ENCODE results near the gene TBC1D19.

The TBC1D19 gene

DNA sequence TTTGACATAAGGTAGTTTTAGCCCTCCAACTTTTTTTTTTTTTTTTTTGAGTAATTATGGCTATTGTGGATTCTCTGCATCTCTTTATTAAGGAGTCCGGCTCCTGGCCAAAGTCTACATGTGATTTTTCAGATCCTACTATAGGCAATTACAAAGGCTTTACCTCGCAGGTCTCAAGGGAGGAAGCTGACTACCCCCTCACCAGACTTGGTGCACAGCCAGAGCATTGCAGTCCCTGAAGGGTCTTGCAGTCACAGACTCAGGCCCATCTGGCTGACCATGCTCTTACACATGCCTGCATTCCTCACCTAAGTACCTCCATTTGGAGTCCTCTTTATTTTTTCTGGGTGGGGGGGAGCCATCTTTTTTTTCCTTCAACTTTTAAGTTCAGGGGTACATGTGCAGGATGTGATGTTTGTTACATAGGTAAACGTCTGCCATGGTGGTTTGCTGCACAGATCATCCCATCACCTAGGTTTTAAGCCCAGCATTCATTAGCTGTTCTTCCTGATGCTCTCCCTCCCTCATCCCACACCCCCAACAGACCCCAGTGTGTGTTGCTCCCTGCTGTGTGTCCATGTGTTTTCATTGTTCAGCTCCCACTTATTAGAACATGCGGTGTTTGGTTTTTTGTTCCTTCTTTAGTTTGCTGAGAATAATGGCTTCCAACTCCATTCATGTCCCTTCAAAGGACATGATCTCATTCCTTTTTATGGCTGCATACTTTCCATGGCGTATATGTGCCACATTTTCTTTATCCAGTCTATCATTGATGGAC is 188.4 kb downstream of the TBC1D19 start:
- no peak overlapping the region for H3K27ac ChIP-seq (ENCODE audit: low read length)
- H3K9ac ChIP-seq (ENCODE audit: low read length in 2 of 2), result no peak overlapping the region
- H3K9me3 ChIP-seq (ENCODE audit: control insufficient read depth in 2 of 2, low read length in 2 of 2), result peaks cover 2 to 5% of the 10 kb centered on the region in 2 donors
- no peak overlapping the region for H3K4me3 ChIP-seq (ENCODE audit: low read length in 2 of 2)
- no peaks in the 10 kb centered on the region for H3K27me3 ChIP-seq (ENCODE audit: control insufficient read depth in 1 of 2, insufficient read depth in 2 of 2, low read length in 2 of 2)
- H3K36me3 ChIP-seq (ENCODE audit: control insufficient read depth in 2 of 2, insufficient read depth in 2 of 2, low read length in 2 of 2), result peaks cover 8 to 17% of the 10 kb centered on the region in 2 donors
- no peaks in the 10 kb centered on the region for H3K4me1 ChIP-seq (ENCODE audit: control insufficient read depth, insufficient read depth, low read length)

DNA sequence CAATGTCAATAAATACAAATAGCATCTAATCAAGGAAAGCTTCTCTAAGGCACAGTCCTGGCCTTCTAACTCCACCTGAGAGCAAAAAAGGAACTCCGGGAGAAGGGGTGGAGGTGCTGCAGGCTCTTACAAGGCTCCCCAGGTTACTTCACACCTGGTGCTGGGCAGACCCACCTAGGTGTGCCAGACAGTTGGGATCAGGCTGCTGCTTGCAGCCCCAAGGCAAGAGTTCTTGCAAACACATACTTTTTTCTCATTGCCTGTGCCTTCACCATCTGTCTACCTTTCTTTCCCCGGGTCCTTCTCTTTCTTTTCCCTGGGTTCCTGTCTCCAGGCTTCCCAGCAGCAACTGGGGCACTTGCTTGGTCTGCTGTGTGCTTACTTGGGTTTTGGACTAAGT is 195.3 kb downstream of the TBC1D19 start:
- Histone ChIP-seq H3K9ac (ENCODE audit: low read length in 2 of 2) (no peak overlapping the region), H3K36me3 (ENCODE audit: control insufficient read depth in 2 of 2, insufficient read depth in 2 of 2, low read length in 2 of 2) (peaks cover under 1 to 2% of the 10 kb centered on the region in 2 donors), H3K4me1 (ENCODE audit: control insufficient read depth, insufficient read depth, low read length) (peaks cover 2% of the 10 kb centered on the region), H3K27ac (ENCODE audit: low read length) (no peak overlapping the region), H3K27me3 (ENCODE audit: control insufficient read depth in 1 of 2, insufficient read depth in 2 of 2, low read length in 2 of 2) (no peaks in the 10 kb centered on the region), H3K9me3 (ENCODE audit: control insufficient read depth in 2 of 2, low read length in 2 of 2) (no peaks in the 10 kb centered on the region), H3K4me3 (ENCODE audit: low read length in 2 of 2) (no peak overlapping the region)

DNA sequence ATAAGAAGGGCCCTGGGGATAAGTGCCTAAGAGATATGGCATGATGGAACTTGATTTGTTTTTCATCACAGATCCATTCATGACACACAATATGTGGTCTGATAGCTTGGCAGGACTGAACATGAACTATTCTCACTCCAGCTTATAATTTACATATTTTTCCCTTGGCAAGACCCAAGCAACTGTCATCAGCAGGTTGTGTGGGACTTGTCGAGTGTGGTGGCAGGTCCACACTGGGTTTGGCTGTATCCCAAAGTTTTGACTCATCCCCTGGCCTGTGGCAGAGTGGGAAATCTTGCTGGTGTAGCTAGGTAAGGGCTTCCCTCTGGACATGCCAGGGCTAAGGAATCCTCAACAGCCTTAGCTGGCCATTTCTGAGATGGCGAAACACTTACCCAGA is 195.8 kb downstream of the TBC1D19 start:
- no peak overlapping the region for H3K27ac ChIP-seq (ENCODE audit: low read length)
- H3K4me1 ChIP-seq (ENCODE audit: control insufficient read depth, insufficient read depth, low read length), result peaks cover 2% of the 10 kb centered on the region
- no peak overlapping the region for H3K4me3 ChIP-seq (ENCODE audit: low read length in 2 of 2)
- peaks cover 0 to 2% of the 10 kb centered on the region in 2 donors for H3K36me3 ChIP-seq (ENCODE audit: control insufficient read depth in 2 of 2, insufficient read depth in 2 of 2, low read length in 2 of 2)
- H3K9ac ChIP-seq (ENCODE audit: low read length in 2 of 2), result no peak overlapping the region
- H3K27me3 ChIP-seq (ENCODE audit: control insufficient read depth in 1 of 2, insufficient read depth in 2 of 2, low read length in 2 of 2), result no peaks in the 10 kb centered on the region
- H3K9me3 ChIP-seq (ENCODE audit: control insufficient read depth in 2 of 2, low read length in 2 of 2), result no peaks in the 10 kb centered on the region

DNA sequence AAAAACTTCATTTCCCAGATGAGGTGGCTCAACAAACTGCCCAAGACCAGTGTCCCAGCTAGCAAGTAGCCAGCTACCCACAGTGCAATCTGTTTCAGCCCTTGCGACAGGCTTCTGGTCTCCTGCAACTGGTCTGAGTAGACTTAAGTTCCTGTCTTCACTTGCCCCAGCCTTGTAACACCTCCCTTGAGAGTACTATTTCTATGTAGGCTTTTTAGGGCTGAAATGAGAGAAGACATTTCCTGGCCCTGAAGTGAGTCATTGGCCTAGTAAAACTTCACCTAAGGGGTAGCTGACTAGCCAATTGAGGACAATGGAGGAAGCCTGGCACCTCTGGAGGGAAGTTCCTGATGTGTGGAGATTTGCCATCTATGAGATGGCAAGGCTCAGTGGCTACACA is 196.7 kb downstream of the TBC1D19 start:
- H3K9ac ChIP-seq (ENCODE audit: low read length in 2 of 2), result no peak overlapping the region

DNA sequence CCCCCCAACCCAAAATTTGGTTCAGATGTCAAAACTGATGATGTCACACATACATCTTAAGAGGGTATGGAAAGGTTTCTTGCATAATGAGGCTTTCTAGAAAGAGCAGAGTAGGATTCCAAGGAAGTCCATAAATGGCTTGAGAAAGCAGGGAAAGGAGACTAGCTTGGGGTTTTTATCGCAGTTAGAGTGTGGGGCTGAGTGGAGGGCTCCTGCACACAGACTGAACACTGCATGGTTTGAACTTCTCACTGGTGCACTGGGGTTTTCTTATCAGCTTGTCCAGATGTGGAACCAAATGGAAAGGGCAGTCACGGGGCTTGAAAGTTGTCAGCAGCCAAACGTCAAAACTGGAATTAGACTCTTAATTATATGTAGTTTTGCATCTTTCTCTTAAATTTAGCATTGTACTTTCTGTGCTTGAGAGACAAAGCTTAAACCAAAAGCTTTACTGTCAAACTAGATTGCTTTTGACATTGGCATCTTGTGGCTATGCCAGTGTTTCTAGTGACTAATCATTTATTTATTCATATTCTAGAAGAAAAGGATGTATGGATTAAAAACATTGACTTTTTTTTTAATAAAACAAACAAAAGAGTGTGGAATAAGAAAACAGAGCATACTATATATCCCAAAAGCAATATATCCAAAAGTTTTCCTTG is 198.4 kb downstream of the TBC1D19 start:
- Histone ChIP-seq H3K4me1 (ENCODE audit: control insufficient read depth, insufficient read depth, low read length) (peaks cover 2% of the 10 kb centered on the region), H3K27me3 (ENCODE audit: control insufficient read depth in 1 of 2, insufficient read depth in 2 of 2, low read length in 2 of 2) (no peaks in the 10 kb centered on the region), H3K9ac (ENCODE audit: low read length in 2 of 2) (no peak overlapping the region), H3K36me3 (ENCODE audit: control insufficient read depth in 2 of 2, insufficient read depth in 2 of 2, low read length in 2 of 2) (peaks cover 0 to 2% of the 10 kb centered on the region in 2 donors), H3K4me3 (ENCODE audit: low read length in 2 of 2) (no peak overlapping the region), H3K9me3 (ENCODE audit: control insufficient read depth in 2 of 2, low read length in 2 of 2) (no peaks in the 10 kb centered on the region), H3K27ac (ENCODE audit: low read length) (no peak overlapping the region)

More for the DNA sequence above, 196.7 kb downstream of the TBC1D19 start:
- peaks cover 2% of the 10 kb centered on the region for H3K4me1 ChIP-seq (ENCODE audit: control insufficient read depth, insufficient read depth, low read length)
- no peak overlapping the region for H3K27ac ChIP-seq (ENCODE audit: low read length)
- no peaks in the 10 kb centered on the region for H3K27me3 ChIP-seq (ENCODE audit: control insufficient read depth in 1 of 2, insufficient read depth in 2 of 2, low read length in 2 of 2)
- no peaks in the 10 kb centered on the region for H3K9me3 ChIP-seq (ENCODE audit: control insufficient read depth in 2 of 2, low read length in 2 of 2)
- H3K36me3 ChIP-seq (ENCODE audit: control insufficient read depth in 2 of 2, insufficient read depth in 2 of 2, low read length in 2 of 2), result peaks cover 0 to 2% of the 10 kb centered on the region in 2 donors
- no peak overlapping the region for H3K4me3 ChIP-seq (ENCODE audit: low read length in 2 of 2)

DNA sequence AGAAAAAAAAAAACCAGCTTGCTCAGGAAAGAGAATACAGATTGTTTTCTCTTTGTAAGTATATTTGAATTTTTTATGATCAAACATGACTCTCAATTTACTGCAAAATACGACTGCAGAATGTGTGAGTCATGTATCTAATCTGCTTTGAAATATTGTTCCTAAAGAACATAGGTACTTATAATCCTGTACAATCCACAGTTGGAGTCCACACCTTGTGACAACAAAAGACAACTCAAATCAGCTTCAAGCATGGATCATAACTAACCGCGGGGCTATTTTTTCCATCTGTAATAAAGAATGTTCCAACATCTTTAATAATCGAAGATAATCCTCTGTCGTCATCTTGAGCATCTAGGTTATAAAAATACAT is 198.9 kb downstream of the TBC1D19 start:
- Histone ChIP-seq H3K4me1 (ENCODE audit: control insufficient read depth, insufficient read depth, low read length) (peaks cover 3% of the 10 kb centered on the region), H3K27me3 (ENCODE audit: control insufficient read depth in 1 of 2, insufficient read depth in 2 of 2, low read length in 2 of 2) (no peaks in the 10 kb centered on the region), H3K4me3 (ENCODE audit: low read length in 2 of 2) (no peak overlapping the region), H3K27ac (ENCODE audit: low read length) (no peak overlapping the region), H3K9ac (ENCODE audit: low read length in 2 of 2) (no peak overlapping the region), H3K36me3 (ENCODE audit: control insufficient read depth in 2 of 2, insufficient read depth in 2 of 2, low read length in 2 of 2) (peaks cover 0 to 2% of the 10 kb centered on the region in 2 donors), H3K9me3 (ENCODE audit: control insufficient read depth in 2 of 2, low read length in 2 of 2) (no peaks in the 10 kb centered on the region)

DNA sequence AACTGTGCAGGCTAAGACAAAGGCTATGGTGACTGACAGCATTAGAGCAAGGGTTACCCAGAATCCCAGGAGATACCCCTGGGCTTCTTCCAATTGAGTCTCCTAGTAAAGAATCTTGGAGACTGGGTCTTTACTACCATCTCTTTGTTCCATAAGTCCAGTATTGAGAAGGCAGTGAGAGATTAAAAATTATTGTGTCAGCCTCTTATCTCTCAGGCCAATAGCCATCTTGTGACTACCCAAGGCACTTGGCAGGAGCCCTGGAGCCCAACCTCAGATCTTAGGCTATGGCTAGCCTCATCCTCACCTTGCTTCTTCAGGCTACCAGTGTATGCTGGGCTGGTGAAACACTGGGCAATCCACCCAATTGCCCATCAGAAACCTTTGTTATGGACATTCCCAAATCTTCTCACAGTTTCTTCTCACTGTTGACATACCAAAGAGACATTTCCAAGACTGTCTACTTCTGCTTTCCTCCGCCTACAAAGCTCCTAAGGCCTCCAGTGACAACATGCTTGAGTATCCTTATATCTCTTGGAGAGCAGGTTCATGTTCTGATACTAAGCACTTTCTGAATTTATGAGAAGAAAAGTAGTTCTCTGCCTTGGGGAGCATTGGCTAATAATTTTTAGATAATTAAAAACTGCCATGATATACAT is 200.5 kb downstream of the TBC1D19 start:
- H3K27ac ChIP-seq (ENCODE audit: low read length), result no peak overlapping the region
- H3K27me3 ChIP-seq (ENCODE audit: control insufficient read depth in 1 of 2, insufficient read depth in 2 of 2, low read length in 2 of 2), result no peaks in the 10 kb centered on the region
- H3K4me1 ChIP-seq (ENCODE audit: control insufficient read depth, insufficient read depth, low read length), result peaks cover 9% of the 10 kb centered on the region
- no peaks in the 10 kb centered on the region for H3K9me3 ChIP-seq (ENCODE audit: control insufficient read depth in 2 of 2, low read length in 2 of 2)
- H3K36me3 ChIP-seq (ENCODE audit: control insufficient read depth in 2 of 2, insufficient read depth in 2 of 2, low read length in 2 of 2), result peaks cover 0 to 2% of the 10 kb centered on the region in 2 donors
- H3K4me3 ChIP-seq (ENCODE audit: low read length in 2 of 2), result no peak overlapping the region
- no peak overlapping the region for H3K9ac ChIP-seq (ENCODE audit: low read length in 2 of 2)

DNA sequence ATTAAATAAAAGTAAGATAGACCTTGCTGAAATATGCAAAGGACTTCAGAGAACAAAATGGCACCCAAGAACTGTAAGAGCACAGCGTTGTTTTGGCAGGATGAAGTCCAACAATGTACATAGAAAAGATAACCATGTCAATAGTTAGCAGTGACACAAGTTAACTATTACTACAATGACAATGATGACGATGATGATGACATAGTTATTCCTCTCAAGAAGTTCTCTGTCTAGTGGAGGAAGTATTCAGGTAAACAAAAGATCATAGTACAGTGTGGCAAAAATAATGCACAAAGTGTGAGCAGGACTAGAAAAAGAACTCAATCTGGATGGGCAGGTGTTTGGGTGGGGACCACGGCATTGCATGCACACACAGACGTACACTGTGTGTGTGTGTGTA is 201.4 kb downstream of the TBC1D19 start:
- Histone ChIP-seq H3K4me3 (ENCODE audit: low read length in 2 of 2) (no peak overlapping the region), H3K27ac (ENCODE audit: low read length) (no peak overlapping the region), H3K9ac (ENCODE audit: low read length in 2 of 2) (no peak overlapping the region), H3K4me1 (ENCODE audit: control insufficient read depth, insufficient read depth, low read length) (peaks cover 7% of the 10 kb centered on the region), H3K27me3 (ENCODE audit: control insufficient read depth in 1 of 2, insufficient read depth in 2 of 2, low read length in 2 of 2) (no peaks in the 10 kb centered on the region), H3K9me3 (ENCODE audit: control insufficient read depth in 2 of 2, low read length in 2 of 2) (no peaks in the 10 kb centered on the region), H3K36me3 (ENCODE audit: control insufficient read depth in 2 of 2, insufficient read depth in 2 of 2, low read length in 2 of 2) (peaks cover 0 to 2% of the 10 kb centered on the region in 2 donors)

DNA sequence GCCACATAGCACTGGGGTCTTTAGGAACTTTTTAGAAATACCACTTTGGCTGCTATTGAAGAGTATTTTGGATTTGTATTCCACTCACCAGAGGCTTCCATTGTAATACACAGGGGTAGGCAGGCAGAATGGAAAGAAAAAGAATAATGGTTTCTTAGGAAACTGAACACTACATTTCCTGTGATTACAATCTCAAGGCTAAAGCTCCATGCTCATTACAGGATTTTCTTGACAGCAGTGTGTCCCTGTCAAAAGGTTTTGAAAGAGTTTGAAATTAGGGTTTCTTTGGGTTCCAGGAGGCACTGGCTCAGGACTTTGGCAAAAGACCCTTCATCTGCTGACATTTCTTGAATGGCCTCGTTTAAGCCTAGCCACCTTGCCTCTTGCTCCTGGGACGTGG is 201.9 kb downstream of the TBC1D19 start:
- peaks cover 0 to 2% of the 10 kb centered on the region in 2 donors for H3K36me3 ChIP-seq (ENCODE audit: control insufficient read depth in 2 of 2, insufficient read depth in 2 of 2, low read length in 2 of 2)
- peaks cover 7% of the 10 kb centered on the region for H3K4me1 ChIP-seq (ENCODE audit: control insufficient read depth, insufficient read depth, low read length)
- no peak overlapping the region for H3K4me3 ChIP-seq (ENCODE audit: low read length in 2 of 2)
- H3K9ac ChIP-seq (ENCODE audit: low read length in 2 of 2), result no peak overlapping the region
- H3K27ac ChIP-seq (ENCODE audit: low read length), result no peak overlapping the region
- H3K9me3 ChIP-seq (ENCODE audit: control insufficient read depth in 2 of 2, low read length in 2 of 2), result no peaks in the 10 kb centered on the region
- H3K27me3 ChIP-seq (ENCODE audit: control insufficient read depth in 1 of 2, insufficient read depth in 2 of 2, low read length in 2 of 2), result no peaks in the 10 kb centered on the region

DNA sequence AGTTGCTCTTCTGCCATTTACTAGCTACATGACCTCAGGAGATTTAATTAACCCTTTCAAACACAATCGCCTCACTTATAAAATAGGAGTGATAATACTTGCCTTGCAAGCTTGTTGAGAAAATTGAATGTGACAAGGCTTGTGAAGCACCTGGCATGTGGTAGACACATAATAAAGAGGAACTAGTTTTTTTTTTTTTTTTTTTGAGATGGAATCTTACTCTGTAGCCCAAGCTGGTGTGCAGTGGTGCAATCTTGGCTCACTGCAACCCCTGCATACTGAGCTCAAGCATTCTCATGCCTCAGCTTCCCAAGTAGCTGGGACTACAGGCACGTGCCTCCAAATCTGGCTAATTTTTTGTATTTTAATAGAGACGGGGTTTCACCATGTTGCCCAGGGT is 203.0 kb downstream of the TBC1D19 start:
- H3K36me3 ChIP-seq (ENCODE audit: control insufficient read depth in 2 of 2, insufficient read depth in 2 of 2, low read length in 2 of 2), result peaks cover 0 to 2% of the 10 kb centered on the region in 2 donors
- peaks cover 7% of the 10 kb centered on the region for H3K4me1 ChIP-seq (ENCODE audit: control insufficient read depth, insufficient read depth, low read length)
- H3K27ac ChIP-seq (ENCODE audit: low read length), result no peak overlapping the region
- H3K27me3 ChIP-seq (ENCODE audit: control insufficient read depth in 1 of 2, insufficient read depth in 2 of 2, low read length in 2 of 2), result no peaks in the 10 kb centered on the region
- no peaks in the 10 kb centered on the region for H3K9me3 ChIP-seq (ENCODE audit: control insufficient read depth in 2 of 2, low read length in 2 of 2)
- no peak overlapping the region for H3K9ac ChIP-seq (ENCODE audit: low read length in 2 of 2)
- H3K4me3 ChIP-seq (ENCODE audit: low read length in 2 of 2), result no peak overlapping the region

Data from stomach smooth muscle (tissue), 2 donors.